ENCODE results near the gene AMIGO1.

AMIGO1 gene

DNA sequence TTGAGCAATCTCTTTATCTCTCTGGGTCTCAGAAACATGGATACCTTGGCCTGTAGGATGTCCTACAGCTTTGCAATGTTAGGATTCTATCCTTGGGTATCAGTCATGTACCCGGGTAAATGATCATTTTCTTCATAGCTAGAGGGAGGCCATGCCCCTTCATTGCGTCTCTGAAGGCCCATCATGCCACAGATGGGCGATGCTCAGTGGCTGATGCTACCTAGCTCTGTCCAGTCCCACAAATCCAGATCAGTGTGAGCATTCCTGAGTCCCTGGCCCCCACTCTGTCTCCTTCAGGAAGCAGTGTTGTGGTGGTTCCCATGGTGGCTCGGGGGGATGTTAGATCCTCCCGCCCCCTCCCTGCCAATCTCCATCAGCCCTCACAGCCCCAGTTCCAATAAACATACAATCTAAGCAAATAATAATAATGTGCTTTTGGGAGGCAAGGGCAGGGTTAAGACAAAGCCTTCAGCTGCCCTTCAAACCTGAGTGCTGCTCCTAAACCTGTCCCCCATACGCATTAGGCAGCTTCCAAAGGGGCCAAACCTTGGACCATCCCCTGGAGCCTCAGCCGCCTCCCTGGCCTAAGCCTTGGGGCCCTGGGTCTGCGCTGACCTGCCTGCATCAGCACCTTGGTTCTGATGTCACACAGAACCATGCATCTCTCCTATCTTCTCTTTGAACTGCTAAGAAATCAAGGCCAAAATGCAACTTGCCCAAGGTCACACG is 29.5 kb upstream of the AMIGO1 start:
- H3K9me3 ChIP-seq (ENCODE audit: control insufficient read depth, insufficient read depth, low read length): no peaks in the 10 kb centered on the region

GRCh38 chr1:109537450-109538178 is 28.1 kb upstream of the AMIGO1 start:
- no peaks in the 10 kb centered on the region for H3K9me3 ChIP-seq (ENCODE audit: control insufficient read depth, insufficient read depth, low read length)
- peaks cover 11% of the 10 kb centered on the region; the same call in 1 of the 2 replicates for H3K4me1 ChIP-seq (ENCODE audit: insufficient read depth, low read length)
- no peaks in the 10 kb centered on the region for H3K36me3 ChIP-seq (ENCODE audit: insufficient read depth, low read length)
- H3K9ac ChIP-seq (ENCODE audit: low read depth, low read length): no peak overlapping the region

More for the DNA sequence above, 29.5 kb upstream of the AMIGO1 start:
- H3K4me1 ChIP-seq (ENCODE audit: insufficient read depth, low read length): peaks cover 10% of the 10 kb centered on the region; the same call in 1 of the 2 replicates
- H3K36me3 ChIP-seq (ENCODE audit: insufficient read depth, low read length): no peaks in the 10 kb centered on the region
- H3K9ac ChIP-seq (ENCODE audit: low read depth, low read length): no peak overlapping the region

DNA sequence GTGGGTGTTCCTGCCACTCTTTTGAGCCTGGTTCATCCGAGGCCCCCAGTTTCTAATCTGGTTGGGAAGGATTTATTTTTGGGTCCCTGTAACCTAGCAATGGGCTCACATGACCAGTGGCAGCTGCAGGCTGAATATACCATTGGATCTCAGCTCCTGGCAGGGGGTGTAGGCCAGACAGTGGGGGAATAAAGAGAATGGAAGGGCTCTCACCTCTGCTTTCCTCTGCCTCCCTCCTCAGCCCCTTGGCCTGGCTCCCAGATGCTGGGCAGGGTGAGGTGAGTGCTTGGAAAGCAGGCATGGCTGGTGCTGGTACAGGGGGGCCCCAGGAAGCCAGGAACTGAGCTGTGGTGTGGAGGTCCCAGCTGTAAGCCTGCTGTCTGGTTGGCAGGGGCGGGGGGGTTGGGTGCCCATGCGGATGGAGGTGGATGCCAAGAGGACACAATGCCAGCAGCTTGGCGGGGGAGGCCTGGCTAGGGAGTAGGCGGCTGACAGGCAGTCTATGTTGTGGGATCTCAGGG is 26.5 kb upstream of the AMIGO1 start:
- Histone ChIP-seq H3K9me3 (ENCODE audit: control insufficient read depth, insufficient read depth, low read length) (no peaks in the 10 kb centered on the region), H3K9ac (ENCODE audit: low read depth, low read length) (no peak overlapping the region), H3K4me1 (ENCODE audit: insufficient read depth, low read length) (peaks cover 14% of the 10 kb centered on the region; the same call in 1 of the 2 replicates), H3K36me3 (ENCODE audit: insufficient read depth, low read length) (no peaks in the 10 kb centered on the region)

DNA sequence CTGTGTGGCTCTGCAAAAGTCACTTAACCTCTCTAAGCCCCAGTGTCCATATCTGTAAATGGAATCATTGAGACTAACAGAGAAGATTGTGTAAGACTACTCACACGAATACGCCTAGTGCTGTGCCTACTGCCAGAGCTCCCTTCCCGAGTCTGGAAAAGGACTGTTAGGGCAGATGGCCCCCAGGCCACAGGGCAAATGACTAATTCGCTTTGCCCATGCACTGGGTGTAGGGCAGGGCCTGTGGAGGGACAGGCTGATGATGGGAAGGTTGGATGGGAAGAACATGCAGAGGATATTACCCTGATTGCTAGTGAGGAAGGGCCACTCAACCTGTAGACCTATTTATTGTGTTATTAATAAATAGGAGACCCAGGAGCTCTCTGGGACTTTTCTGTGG is 26.0 kb upstream of the AMIGO1 start:
- Histone ChIP-seq H3K9ac (ENCODE audit: low read depth, low read length) (no peak overlapping the region), H3K4me1 (ENCODE audit: insufficient read depth, low read length) (peaks cover 14% of the 10 kb centered on the region; the same call in 1 of the 2 replicates), H3K9me3 (ENCODE audit: control insufficient read depth, insufficient read depth, low read length) (no peaks in the 10 kb centered on the region), H3K36me3 (ENCODE audit: insufficient read depth, low read length) (no peaks in the 10 kb centered on the region)

GRCh38 chr1:109534307-109534858 is 24.9 kb upstream of the AMIGO1 start:
- Histone ChIP-seq H3K9ac (ENCODE audit: low read depth, low read length) (no peak overlapping the region), H3K36me3 (ENCODE audit: insufficient read depth, low read length) (no peaks in the 10 kb centered on the region), H3K9me3 (ENCODE audit: control insufficient read depth, insufficient read depth, low read length) (no peaks in the 10 kb centered on the region), H3K4me1 (ENCODE audit: insufficient read depth, low read length) (peaks cover 4% of the 10 kb centered on the region; the same call in 1 of the 2 replicates)

GRCh38 chr1:109532365-109533136 is 23.0 kb upstream of the AMIGO1 start:
- H3K9ac ChIP-seq (ENCODE audit: low read depth, low read length): peak overlapping the region; percentile 12; the same call in 1 of the 2 replicates
- peaks cover 4% of the 10 kb centered on the region; the same call in 1 of the 2 replicates for H3K4me1 ChIP-seq (ENCODE audit: insufficient read depth, low read length)
- no peaks in the 10 kb centered on the region for H3K36me3 ChIP-seq (ENCODE audit: insufficient read depth, low read length)
- no peaks in the 10 kb centered on the region for H3K9me3 ChIP-seq (ENCODE audit: control insufficient read depth, insufficient read depth, low read length)

DNA sequence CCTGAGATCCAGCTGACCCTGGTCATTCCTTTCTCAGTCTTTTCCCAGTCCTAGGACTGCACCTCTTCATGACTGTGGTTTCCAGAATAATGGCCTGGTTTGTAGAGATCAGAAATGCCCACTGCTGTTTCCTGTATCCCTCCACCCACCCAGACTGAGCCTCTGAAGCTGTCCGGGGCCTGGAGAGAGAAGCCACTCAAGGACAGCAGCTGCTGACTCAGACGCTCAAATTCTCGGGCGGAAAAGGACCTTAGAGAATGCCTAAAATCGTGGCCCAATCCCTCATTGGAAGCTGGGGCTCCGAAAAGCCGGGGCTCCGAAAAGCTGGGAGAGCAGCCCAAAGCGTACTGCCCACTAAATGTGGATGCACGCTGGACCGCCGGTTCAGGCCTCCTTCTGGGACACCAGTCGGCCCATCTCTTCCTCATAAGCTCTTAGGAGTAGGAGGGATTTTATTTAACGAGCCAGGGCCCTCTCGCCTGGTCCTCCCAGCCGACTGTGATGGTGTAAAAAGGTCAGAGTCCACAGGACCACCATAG is 22.4 kb upstream of the AMIGO1 start:
- H3K9me3 ChIP-seq (ENCODE audit: control insufficient read depth, insufficient read depth, low read length): no peaks in the 10 kb centered on the region
- H3K4me1 ChIP-seq (ENCODE audit: insufficient read depth, low read length): peaks cover 4% of the 10 kb centered on the region; the same call in 1 of the 2 replicates
- no peak overlapping the region for H3K9ac ChIP-seq (ENCODE audit: low read depth, low read length)
- no peaks in the 10 kb centered on the region for H3K36me3 ChIP-seq (ENCODE audit: insufficient read depth, low read length)

- H3K9me3 ChIP-seq (ENCODE audit: control insufficient read depth, insufficient read depth, low read length): no peaks in the 10 kb centered on the region
- no peaks in the 10 kb centered on the region for H3K36me3 ChIP-seq (ENCODE audit: insufficient read depth, low read length)
- no peak overlapping the region for H3K9ac ChIP-seq (ENCODE audit: low read depth, low read length)
- peaks cover 4% of the 10 kb centered on the region; the same call in 1 of the 2 replicates for H3K4me1 ChIP-seq (ENCODE audit: insufficient read depth, low read length)
Observed at GRCh38 chr1:109531380-109531779, 21.9 kb upstream of the AMIGO1 start.

GRCh38 chr1:109530457-109531087 is 21.0 kb upstream of the AMIGO1 start:
- H3K9ac ChIP-seq (ENCODE audit: low read depth, low read length): no peak overlapping the region
- peaks cover 4% of the 10 kb centered on the region; the same call in 1 of the 2 replicates for H3K4me1 ChIP-seq (ENCODE audit: insufficient read depth, low read length)
- no peaks in the 10 kb centered on the region for H3K36me3 ChIP-seq (ENCODE audit: insufficient read depth, low read length)
- no peaks in the 10 kb centered on the region for H3K9me3 ChIP-seq (ENCODE audit: control insufficient read depth, insufficient read depth, low read length)

GRCh38 chr1:109529881-109530456 is 20.4 kb upstream of the AMIGO1 start:
- H3K9ac ChIP-seq (ENCODE audit: low read depth, low read length): no peak overlapping the region
- H3K36me3 ChIP-seq (ENCODE audit: insufficient read depth, low read length): no peaks in the 10 kb centered on the region
- no peaks in the 10 kb centered on the region for H3K9me3 ChIP-seq (ENCODE audit: control insufficient read depth, insufficient read depth, low read length)
- H3K4me1 ChIP-seq (ENCODE audit: insufficient read depth, low read length): peaks cover 4% of the 10 kb centered on the region; the same call in 1 of the 2 replicates

GRCh38 chr1:109528712-109529111 is 19.2 kb upstream of the AMIGO1 start:
- Histone ChIP-seq H3K9ac (ENCODE audit: low read depth, low read length) (no peak overlapping the region), H3K4me1 (ENCODE audit: insufficient read depth, low read length) (peaks cover 4% of the 10 kb centered on the region; the same call in 1 of the 2 replicates), H3K9me3 (ENCODE audit: control insufficient read depth, insufficient read depth, low read length) (0 out of 2 replicates have a peak, but pooled peaks cover 4% of the 10 kb centered on the region), H3K36me3 (ENCODE audit: insufficient read depth, low read length) (no peaks in the 10 kb centered on the region)

DNA sequence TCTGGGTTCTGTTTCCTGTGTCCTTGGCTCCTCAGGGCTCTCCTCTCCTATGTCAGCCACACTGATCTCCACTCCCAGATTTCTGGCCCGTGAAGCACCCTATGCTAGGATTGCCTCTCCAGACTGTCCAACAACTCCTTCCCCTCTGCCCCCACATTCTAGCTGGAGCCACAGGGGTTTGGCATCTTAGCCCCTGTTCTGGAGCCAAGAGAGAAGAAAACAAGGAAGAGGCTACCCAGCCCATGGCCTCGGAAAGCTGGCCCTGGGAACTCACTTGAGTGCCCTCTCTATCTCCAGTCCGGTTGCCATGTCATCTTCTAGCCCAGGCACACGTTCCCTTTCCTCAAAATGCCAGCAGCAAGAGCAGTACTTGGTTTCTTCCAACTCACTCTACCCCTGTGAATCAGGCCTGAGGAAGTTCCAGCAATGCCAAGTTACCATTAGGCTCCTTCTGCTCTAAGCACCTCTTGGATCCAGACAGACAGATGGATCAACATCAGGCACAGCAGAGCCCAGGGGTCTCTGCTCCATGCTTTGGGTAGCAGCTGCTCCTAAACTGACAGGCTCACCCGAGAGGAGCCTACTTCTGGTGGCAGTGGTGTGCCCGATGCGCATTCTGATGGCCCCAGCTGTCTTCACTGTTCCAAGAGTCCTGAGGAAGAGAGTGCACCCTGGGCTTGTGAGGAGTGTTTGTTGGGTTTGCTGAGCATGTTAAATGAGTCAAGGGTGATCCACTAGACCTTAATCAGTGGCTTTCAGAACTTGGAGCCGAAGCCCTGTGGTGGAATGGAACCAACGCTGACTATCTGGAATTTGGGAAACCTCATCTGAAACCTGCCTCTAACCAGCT is 18.5 kb upstream of the AMIGO1 start:
- H3K9ac ChIP-seq (ENCODE audit: low read depth, low read length): no peak overlapping the region
- H3K4me1 ChIP-seq (ENCODE audit: insufficient read depth, low read length): peaks cover 4% of the 10 kb centered on the region; the same call in 1 of the 2 replicates
- H3K36me3 ChIP-seq (ENCODE audit: insufficient read depth, low read length): no peaks in the 10 kb centered on the region
- 0 out of 2 replicates have a peak, but pooled peaks cover 4% of the 10 kb centered on the region for H3K9me3 ChIP-seq (ENCODE audit: control insufficient read depth, insufficient read depth, low read length)
